Uterus (tissue), 4 donors: Measurements from ENCODE around the gene RBM45. TPM values are rescaled to one million over a fixed set of nuclear protein-coding genes. Genes with fewer than 3 reads are reported as not detected.

Experiments
- DNase-seq, 2 donors: peaks; one replicate each; pipeline ENCODE4 v3.0.0-alpha.2; 2019 to 2020
- H3K27ac ChIP-seq, 2 donors: fragments of 200-600 bp; sonication (generic); 1 replicate in 1 of 2; 2 replicates in 1 of 2; pipeline ENCODE4 v1.5.1; 2016 to 2018
- H3K27me3 ChIP-seq, 2 donors: fragments of 200-600 bp; sonication (generic); one replicate each; pipeline ENCODE4 v1.5.1; 2018 to 2019; ENCODE audit warnings: control low read depth in 1 of 2
- H3K36me3 ChIP-seq, 2 donors: fragments of 200-600 bp; sonication (generic); one replicate each; pipeline ENCODE4 v1.5.1; 2019; ENCODE audit warnings: control low read depth in 1 of 2
- H3K4me1 ChIP-seq, 2 donors: fragments of 200-600 bp; sonication (generic); one replicate each; pipeline ENCODE4 v1.5.1; 2018 to 2019; ENCODE audit warnings: control low read depth in 1 of 2
- H3K4me3 ChIP-seq, 2 donors: fragments of 200-600 bp; sonication (generic); 1 replicate in 1 of 2; 2 replicates in 1 of 2; pipeline ENCODE4 v1.5.1; 2018 to 2019; ENCODE audit warnings: mild to moderate bottlenecking in 1 of 2
- H3K9me3 ChIP-seq, 2 donors: fragments of 200-600 bp; sonication (generic); one replicate each; pipeline ENCODE4 v1.5.1; 2019; ENCODE audit warnings: control low read depth in 1 of 2
- POLR2A ChIP-seq, 2 donors: fragments of 450-650 bp; IDR thresholded peaks; one replicate each; pipeline ENCODE4 v1.6.1; 2016; ENCODE audit warnings: antibody characterized with exemption in 2 of 2, mild to moderate bottlenecking in 1 of 2, moderate library complexity in 1 of 2
- intact Hi-C: fragments of 100-400 bp; cut with DNase I; formaldehyde crosslinking; loops from one replicate; pipeline ENCODE4 v1.15.1; 2023; ENCODE audit warnings: low total_unique reads
- total RNA-seq, 4 donors: library from RNA; depleted of rRNA in 3 of 4; stranded (reverse); fragments of >200 nt in 3 of 4; gene quantifications; one replicate each; pipeline versions ENCODE4 v1.1.0 to v1.2.4, GENCODE V29; 2014 to 2023
- TF ChIP-seq, protein P1 (sequence below), 4 experiments: fragments of 200-600 bp in 2 of 4; fragments of 450-650 bp in 2 of 4; sonication (generic) in 2 of 4; IDR thresholded peaks; one replicate each; pipeline ENCODE4 v1.5.1; 2016 to 2019; ENCODE audit warnings: antibody characterized with exemption in 4 of 4, mild to moderate bottlenecking in 2 of 4, moderate library complexity in 1 of 4
- donor health status: DM: yes; HTN: yes; CAD: no.

RBM45 gene
- total RNA-seq, 4 donors from 2014 or later, result 4.7 to 31.9 (median 10.7) TPM

DNA sequence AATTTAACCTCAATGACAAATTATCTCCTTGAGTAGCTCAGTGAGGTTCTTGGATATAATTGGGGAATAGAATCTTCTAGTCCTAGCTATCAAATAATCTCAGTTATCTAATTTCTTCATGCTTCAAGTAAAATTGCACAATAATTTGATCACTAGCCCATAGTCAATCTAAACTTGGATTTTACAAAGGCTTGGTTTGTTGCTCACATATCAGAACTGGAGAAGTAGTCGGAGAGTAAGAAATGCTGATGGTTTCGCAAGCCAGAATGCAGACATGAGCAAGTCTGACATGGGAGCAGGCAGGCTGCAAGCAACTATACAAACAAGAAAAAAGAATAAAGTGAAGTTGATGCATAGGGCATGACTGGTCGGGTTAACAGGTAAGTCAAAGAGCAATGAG is 28.0 kb upstream of the RBM45 start:
- no peak overlapping the region for H3K4me3 ChIP-seq
- no peaks in the 10 kb centered on the region for H3K27me3 ChIP-seq
- no peaks in the 10 kb centered on the region for H3K9me3 ChIP-seq
- no peaks in the 10 kb centered on the region for H3K4me1 ChIP-seq
- intact Hi-C loops, result no loop called here
- TF ChIP-seq, protein P1, sequence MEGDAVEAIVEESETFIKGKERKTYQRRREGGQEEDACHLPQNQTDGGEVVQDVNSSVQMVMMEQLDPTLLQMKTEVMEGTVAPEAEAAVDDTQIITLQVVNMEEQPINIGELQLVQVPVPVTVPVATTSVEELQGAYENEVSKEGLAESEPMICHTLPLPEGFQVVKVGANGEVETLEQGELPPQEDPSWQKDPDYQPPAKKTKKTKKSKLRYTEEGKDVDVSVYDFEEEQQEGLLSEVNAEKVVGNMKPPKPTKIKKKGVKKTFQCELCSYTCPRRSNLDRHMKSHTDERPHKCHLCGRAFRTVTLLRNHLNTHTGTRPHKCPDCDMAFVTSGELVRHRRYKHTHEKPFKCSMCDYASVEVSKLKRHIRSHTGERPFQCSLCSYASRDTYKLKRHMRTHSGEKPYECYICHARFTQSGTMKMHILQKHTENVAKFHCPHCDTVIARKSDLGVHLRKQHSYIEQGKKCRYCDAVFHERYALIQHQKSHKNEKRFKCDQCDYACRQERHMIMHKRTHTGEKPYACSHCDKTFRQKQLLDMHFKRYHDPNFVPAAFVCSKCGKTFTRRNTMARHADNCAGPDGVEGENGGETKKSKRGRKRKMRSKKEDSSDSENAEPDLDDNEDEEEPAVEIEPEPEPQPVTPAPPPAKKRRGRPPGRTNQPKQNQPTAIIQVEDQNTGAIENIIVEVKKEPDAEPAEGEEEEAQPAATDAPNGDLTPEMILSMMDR (IDR thresholded peaks at IDR 0.05), result no peak
- TF ChIP-seq POLR2A (IDR thresholded peaks at IDR 0.05), result no peak
- H3K36me3 ChIP-seq, result no peaks in the 10 kb centered on the region
- no peak for DNase-seq
- H3K27ac ChIP-seq, result no peak overlapping the region

DNA sequence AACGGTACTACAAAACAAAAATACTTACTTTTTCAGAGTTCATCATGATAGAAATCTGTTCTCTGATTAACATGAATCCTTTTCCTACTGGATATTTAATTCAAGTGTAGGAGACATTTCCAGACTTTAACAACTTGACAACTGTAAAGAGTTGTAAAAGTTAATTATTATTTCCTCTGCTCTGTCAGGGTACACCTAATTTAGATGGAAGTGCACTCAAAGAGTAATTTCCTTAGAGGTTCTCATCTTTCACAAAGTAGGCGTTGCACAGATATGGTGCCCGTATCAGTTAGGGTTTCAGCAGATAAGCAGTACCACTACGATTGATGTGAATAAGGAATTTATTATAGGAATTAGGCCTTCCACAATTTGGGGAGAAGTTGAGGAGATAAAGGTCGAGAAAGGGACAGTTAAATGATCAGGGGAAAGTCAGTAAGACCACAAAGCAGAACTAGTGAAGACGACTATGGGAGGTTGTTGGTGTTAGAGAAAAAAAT is 23.4 kb upstream of the RBM45 start:
- H3K27ac ChIP-seq, result no peak overlapping the region
- no peaks in the 10 kb centered on the region for H3K27me3 ChIP-seq
- no peak overlapping the region for H3K4me3 ChIP-seq
- no peaks in the 10 kb centered on the region for H3K4me1 ChIP-seq
- no peaks in the 10 kb centered on the region for H3K9me3 ChIP-seq
- intact Hi-C loops, result no loop called here
- TF ChIP-seq, protein P1 (IDR thresholded peaks at IDR 0.05), result no peak
- TF ChIP-seq POLR2A (IDR thresholded peaks at IDR 0.05), result no peak
- no peaks in the 10 kb centered on the region for H3K36me3 ChIP-seq
- DNase-seq, result no peak

DNA sequence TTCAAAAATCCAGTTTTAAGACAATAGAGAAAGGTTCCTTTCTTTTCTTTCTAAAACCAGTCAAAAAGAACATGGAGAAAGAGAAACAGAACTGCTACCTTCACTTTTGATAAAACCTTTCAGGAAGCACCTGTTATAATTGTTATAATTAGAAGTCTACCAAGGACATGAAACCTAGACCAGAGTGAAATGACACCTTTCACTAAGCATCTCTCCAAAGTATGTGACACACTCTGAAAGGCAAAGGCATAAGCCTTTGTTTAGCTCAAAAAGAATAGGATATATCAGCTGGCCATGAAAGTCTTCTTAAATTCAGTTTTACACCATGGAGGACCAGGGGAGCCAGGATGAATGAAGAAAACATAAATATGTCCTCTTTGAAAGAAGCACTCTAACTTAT is 18.8 kb upstream of the RBM45 start:
- H3K36me3 ChIP-seq, result no peaks in the 10 kb centered on the region
- no peaks in the 10 kb centered on the region for H3K4me1 ChIP-seq
- DNase-seq, result no peak
- no peaks in the 10 kb centered on the region for H3K27me3 ChIP-seq
- TF ChIP-seq POLR2A (IDR thresholded peaks at IDR 0.05), result no peak
- TF ChIP-seq, protein P1 (IDR thresholded peaks at IDR 0.05), result no peak
- H3K4me3 ChIP-seq, result no peak overlapping the region
- no peaks in the 10 kb centered on the region for H3K9me3 ChIP-seq
- intact Hi-C loops, result no loop called here
- H3K27ac ChIP-seq, result no peak overlapping the region

DNA sequence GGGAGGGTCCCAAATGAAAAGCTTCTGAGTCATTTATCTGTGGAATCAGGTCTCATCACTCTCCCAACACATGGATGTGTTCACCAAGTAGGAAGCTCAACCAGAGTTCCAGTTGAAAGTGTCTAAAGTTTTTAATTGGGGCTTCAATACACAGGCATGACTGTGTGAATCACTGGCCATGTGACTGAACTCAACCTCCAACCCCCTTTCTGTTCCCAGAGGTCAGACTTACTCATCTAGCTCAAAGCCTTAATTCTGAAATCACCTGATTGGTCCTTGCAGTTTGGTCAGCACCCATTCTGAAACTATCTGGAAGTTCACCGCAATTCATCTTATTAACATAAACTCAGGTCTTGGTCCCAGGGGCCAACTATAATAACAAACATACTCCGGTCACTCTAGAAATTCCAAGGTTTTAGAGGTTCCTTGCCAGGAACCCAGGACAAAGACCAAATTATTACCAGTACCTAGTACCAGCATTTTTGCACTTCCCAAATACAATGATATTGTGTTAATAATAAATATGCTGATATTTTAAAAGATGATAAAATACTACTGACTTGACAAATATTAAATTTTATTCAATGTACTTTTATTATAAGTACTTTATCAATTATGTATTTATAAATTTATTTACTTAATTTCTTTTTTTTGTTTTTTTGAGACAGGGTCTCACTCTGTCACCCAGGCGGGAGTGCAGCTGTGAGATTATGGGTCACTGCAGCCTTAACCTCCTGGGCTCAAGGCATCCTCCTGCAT is 10.7 kb upstream of the RBM45 start:
- Histone ChIP-seq H3K27me3 (no peaks in the 10 kb centered on the region), H3K4me3 (no peak overlapping the region), H3K9me3 (no peaks in the 10 kb centered on the region), H3K36me3 (no peaks in the 10 kb centered on the region), H3K27ac (no peak overlapping the region), H3K4me1 (no peaks in the 10 kb centered on the region)
- intact Hi-C loops, result no loop called here
- no peak for DNase-seq
- TF ChIP-seq, protein P1 (IDR thresholded peaks at IDR 0.05), result no peak
- TF ChIP-seq POLR2A (IDR thresholded peaks at IDR 0.05), result no peak

DNA sequence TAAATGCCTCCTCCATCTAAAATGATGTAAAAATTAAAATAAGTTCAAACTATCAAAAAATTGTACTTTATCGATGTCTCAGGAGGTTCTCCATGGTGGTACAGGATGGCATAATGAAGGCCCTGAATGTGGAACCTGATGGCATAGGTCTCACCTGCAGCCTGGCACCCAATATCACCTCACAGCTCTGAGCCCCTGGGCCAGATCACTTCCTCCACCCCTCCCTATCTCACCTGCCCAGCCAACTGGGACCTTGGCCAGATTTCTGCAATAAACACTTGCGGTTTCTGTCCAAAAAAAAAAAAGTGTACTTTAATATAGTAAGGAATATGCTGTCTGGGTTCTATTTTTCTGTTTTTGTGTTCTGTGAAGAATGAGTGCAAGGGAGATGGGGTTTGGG is 6.7 kb upstream of the RBM45 start:
- intact Hi-C loops, result no loop called here
- no peak for DNase-seq
- TF ChIP-seq POLR2A (IDR thresholded peaks at IDR 0.05), result no peak
- TF ChIP-seq, protein P1 (IDR thresholded peaks at IDR 0.05), result no peak
- no peaks in the 10 kb centered on the region for H3K9me3 ChIP-seq
- no peaks in the 10 kb centered on the region for H3K36me3 ChIP-seq
- H3K4me3 ChIP-seq, result no peak overlapping the region
- H3K27ac ChIP-seq, result no peak overlapping the region
- H3K4me1 ChIP-seq, result no peaks in the 10 kb centered on the region
- H3K27me3 ChIP-seq, result no peaks in the 10 kb centered on the region
